H1 (cell line): Measurements from ENCODE around the gene DOCK1. TPM values are rescaled to one million over a fixed set of nuclear protein-coding genes. Genes with fewer than 3 reads are reported as not detected.

ENCODE experiments used
- CTCF ChIA-PET: fragments of 300-600 bp; sonication (Branson Sonifier 250); formaldehyde crosslinking; loops from one replicate; lab custom pipeline; 2021; ENCODE audit not compliant: partially characterized antibody; lab: Charles Lee
- POLR2A ChIA-PET: fragments of 300-600 bp; sonication (Branson Sonifier 250); formaldehyde crosslinking; loops from one replicate; lab custom pipeline; 2021; ENCODE audit warnings: inconsistent platforms; ENCODE audit not compliant: partially characterized antibody; lab: Charles Lee
- DNase-seq, 2 experiments: peaks; one replicate each; pipeline versions ENCODE4 v3.0.0 to v3.0.0-alpha.2; 2010 to 2022; ENCODE audit warnings: low spot score in 2 of 2, low read depth in 1 of 2, mixed read lengths in 1 of 2
- FAIRE-seq: peaks from 2 replicates; lab custom pipeline; 2011; peaks lifted over from hg19 to GRCh38; lab: Jason Lieb, UNC
- H2AFZ ChIP-seq: 2 replicates; pipeline ENCODE4 v1.8.1; 2012; ENCODE audit warnings: low read length, inconsistent platforms
- H2AK5ac ChIP-seq: 2 replicates; pipeline ENCODE4 v1.6.1; 2013; ENCODE audit warnings: low read depth, low read length
- H2BK120ac ChIP-seq: replicated peaks from 2 replicates; pipeline ENCODE3; 2013; ENCODE audit warnings: low read depth, low read length, inconsistent platforms
- H2BK12ac ChIP-seq: 2 replicates; pipeline ENCODE4 v1.6.1; 2013; ENCODE audit warnings: low read depth, low read length
- H2BK15ac ChIP-seq: 2 replicates; pipeline ENCODE4 v1.6.1; 2013; ENCODE audit warnings: low read length
- H2BK20ac ChIP-seq: 2 replicates; pipeline ENCODE4 v1.6.1; 2013; ENCODE audit warnings: low read length
- H2BK5ac ChIP-seq: 2 replicates; pipeline ENCODE4 v1.6.1; 2013; ENCODE audit warnings: low read depth, low read length
- H3K14ac ChIP-seq: 2 replicates; pipeline ENCODE4 v1.6.1; 2013; ENCODE audit warnings: inconsistent platforms; ENCODE audit not compliant: insufficient read length
- H3K18ac ChIP-seq: 2 replicates; pipeline ENCODE4 v1.6.1; 2013; ENCODE audit warnings: low read length; ENCODE audit errors: extremely low read depth
- H3K23ac ChIP-seq: 2 replicates; pipeline ENCODE4 v1.6.1; 2013; ENCODE audit warnings: inconsistent platforms; ENCODE audit not compliant: insufficient read length
- H3K23me2 ChIP-seq: 2 replicates; pipeline ENCODE4 v1.6.1; 2013; ENCODE audit warnings: low read depth, low read length
- H3K27ac ChIP-seq: 2 replicates; pipeline ENCODE4 v1.6.1; 2011; ENCODE audit warnings: low read depth, low read length, inconsistent platforms
- H3K27me3 ChIP-seq, 4 experiments: replicated peaks in 1 of 4; 1 replicate in 1 of 4; 2 replicates in 3 of 4; pipeline versions ENCODE4 v1.6.1 to v1.8.1; 2011 to 2013; ENCODE audit warnings: low read length in 3 of 4, mild to moderate bottlenecking in 3 of 4, inconsistent platforms in 2 of 4, mixed read lengths in 2 of 4, moderate library complexity in 1 of 4; ENCODE audit not compliant: control insufficient read depth in 3 of 4, insufficient read depth in 3 of 4; ENCODE audit errors: extremely low read depth in 1 of 4
- H3K36me3 ChIP-seq, 4 experiments: 2 replicates each; pipeline versions ENCODE4 v1.6.1 to v1.8.1; 2011 to 2013; ENCODE audit warnings: mild to moderate bottlenecking in 4 of 4, low read length in 3 of 4, moderate library complexity in 2 of 4, control low read depth in 1 of 4, inconsistent platforms in 1 of 4; ENCODE audit not compliant: insufficient read depth in 4 of 4, control insufficient read depth in 2 of 4
- H3K4ac ChIP-seq: replicated peaks from 2 replicates; pipeline ENCODE3; 2013; ENCODE audit warnings: low read length, low read depth, mixed read lengths, inconsistent platforms; ENCODE audit not compliant: insufficient read length
- H3K4me1 ChIP-seq, 4 experiments: replicated peaks in 1 of 4; 1 replicate in 1 of 4; 2 replicates in 3 of 4; pipeline versions ENCODE4 v1.6.1 to v1.8.1; 2011 to 2013; ENCODE audit warnings: low read length in 3 of 4, inconsistent platforms in 2 of 4, mixed read lengths in 1 of 4; ENCODE audit not compliant: insufficient read depth in 4 of 4, control insufficient read depth in 3 of 4
- H3K4me2 ChIP-seq, 2 experiments: 2 replicates each; pipeline versions ENCODE4 v1.6.1 to v1.8.1; 2011 to 2013; ENCODE audit warnings: low read depth in 2 of 2, low read length in 2 of 2, control low read depth in 1 of 2, inconsistent platforms in 1 of 2, mild to moderate bottlenecking in 1 of 2; ENCODE audit not compliant: insufficient read depth in 1 of 2
- H3K4me3 ChIP-seq, 4 experiments: fragments of 200-600, 300-600 bp in 1 of 4; sonication (generic), shearing (Covaris generic), sonication (Bioruptor Twin) in 1 of 4; 2 replicates each; pipeline versions ENCODE4 v1.5.1 to v1.8.1; 2011 to 2016; ENCODE audit warnings: low read length in 4 of 4, low read depth in 3 of 4, control low read depth in 2 of 4, inconsistent platforms in 2 of 4, mild to moderate bottlenecking in 2 of 4, mixed read lengths in 1 of 4, moderate library complexity in 1 of 4; ENCODE audit not compliant: insufficient read depth in 2 of 4; ENCODE audit errors: extremely low read depth in 1 of 4
- H3K56ac ChIP-seq: replicated peaks from 2 replicates; pipeline ENCODE3; 2013; ENCODE audit warnings: low read depth, mild to moderate bottlenecking, mixed read lengths, low read length, inconsistent platforms; ENCODE audit not compliant: insufficient read length
- H3K79me1 ChIP-seq: 2 replicates; pipeline ENCODE4 v1.6.1; 2013; ENCODE audit warnings: low read depth, low read length, control low read depth
- H3K79me2 ChIP-seq, 2 experiments: 2 replicates each; pipeline versions ENCODE4 v1.6.1 to v1.8.1; 2012 to 2013; ENCODE audit warnings: low read length in 2 of 2, mild to moderate bottlenecking in 2 of 2, inconsistent platforms in 1 of 2; ENCODE audit not compliant: insufficient read depth in 2 of 2, control insufficient read depth in 1 of 2
- H3K9ac ChIP-seq, 4 experiments: replicated peaks in 1 of 4; 1 replicate in 1 of 4; 2 replicates in 3 of 4; pipeline versions ENCODE4 v1.6.1 to v1.8.1; 2011 to 2013; ENCODE audit warnings: low read depth in 3 of 4, low read length in 3 of 4, control low read depth in 2 of 4, mild to moderate bottlenecking in 2 of 4, moderate library complexity in 2 of 4, inconsistent platforms in 1 of 4; ENCODE audit errors: extremely low read depth in 1 of 4
- H3K9me3 ChIP-seq, 2 experiments: 2 replicates each; pipeline versions ENCODE4 v1.6.1 to v1.8.1; 2012 to 2013; ENCODE audit warnings: mild to moderate bottlenecking in 2 of 2, moderate library complexity in 2 of 2, control low read depth in 1 of 2, inconsistent platforms in 1 of 2, low read depth in 1 of 2, low read length in 1 of 2, mixed read lengths in 1 of 2; ENCODE audit not compliant: insufficient read depth in 2 of 2
- H4K20me1 ChIP-seq, 2 experiments: replicated peaks in 1 of 2; 2 replicates each; pipeline versions ENCODE3 to v1.8.1; 2011 to 2013; ENCODE audit warnings: inconsistent platforms in 2 of 2, low read length in 2 of 2, mild to moderate bottlenecking in 1 of 2; ENCODE audit not compliant: insufficient read depth in 2 of 2, control insufficient read depth in 1 of 2
- H4K5ac ChIP-seq: 2 replicates; pipeline ENCODE4 v1.6.1; 2013; ENCODE audit warnings: low read length, low read depth, mixed read lengths, inconsistent platforms; ENCODE audit not compliant: insufficient read length
- H4K8ac ChIP-seq: 2 replicates; pipeline ENCODE4 v1.8.0; 2013; ENCODE audit warnings: mild to moderate bottlenecking, moderate library complexity, low read length, inconsistent platforms; ENCODE audit not compliant: insufficient read depth; ENCODE audit errors: extremely low read depth
- H4K91ac ChIP-seq: replicated peaks from 2 replicates; pipeline ENCODE3; 2013; ENCODE audit warnings: low read length, mixed read lengths, inconsistent platforms; ENCODE audit not compliant: insufficient read length
- BACH1 ChIP-seq: IDR thresholded peaks from 2 replicates; pipeline ENCODE4 v1.6.1; 2012; ENCODE audit warnings: low read length, improper control_type of control experiment
- NANOG ChIP-seq: IDR thresholded peaks from 2 replicates; pipeline ENCODE4 v1.6.1; 2011; ENCODE audit warnings: low read length, low read depth, mild to moderate bottlenecking, inconsistent platforms; ENCODE audit not compliant: insufficient read depth, poor library complexity, severe bottlenecking
- POLR2A ChIP-seq, 2 experiments: IDR thresholded peaks; 1 replicate in 1 of 2; 2 replicates in 1 of 2; pipeline ENCODE4 v1.6.1; 2011; ENCODE audit warnings: low read depth in 2 of 2, low read length in 2 of 2, mild to moderate bottlenecking in 2 of 2; ENCODE audit errors: control extremely low read depth in 1 of 2
- RAD21 ChIP-seq, 2 experiments: IDR thresholded peaks in 1 of 2; conservative IDR thresholded peaks in 1 of 2; 2 replicates each; pipeline ENCODE4 v1.6.1; 2011; ENCODE audit warnings: low read depth in 2 of 2, low read length in 2 of 2, improper control_type of control experiment in 1 of 2, inconsistent platforms in 1 of 2, mild to moderate bottlenecking in 1 of 2, moderate library complexity in 1 of 2
- RXRA ChIP-seq: IDR thresholded peaks from 2 replicates; pipeline ENCODE4 v1.6.1; 2011; ENCODE audit warnings: low read depth, mild to moderate bottlenecking, low read length, moderate library complexity; ENCODE audit not compliant: insufficient read depth
- WGBS, 2 experiments: shearing (Covaris generic) in 1 of 2; methylation state at CpG; one replicate each; pipeline versions ENCODE4 v1.1.6 to v1.1.7; 2013 to 2015; ENCODE audit warnings: low lambda C conversion rate in 2 of 2, mixed read lengths in 2 of 2, inconsistent platforms in 1 of 2, low coverage in 1 of 2, missing lambda C conversion rate in 1 of 2; ENCODE audit not compliant: insufficient replicate concordance in 2 of 2, insufficient coverage in 1 of 2, insufficient read length in 1 of 2; ENCODE audit errors: extremely low coverage in 1 of 2, missing lambda C conversion rate in 1 of 2; 5-methylcytosine and 5-hydroxymethylcytosine counted together
- polyA plus RNA-seq, 7 experiments: library from polyadenylated mRNA; depleted of rRNA in 3 of 7; stranded (reverse) in 5 of 7; unstranded in 2 of 7; fragments of >200 nt in 5 of 7; fragments of 200-250 nt in 2 of 7; gene quantifications; 1 replicate in 5 of 7; 2 replicates in 1 of 7; 4 replicates in 1 of 7; pipeline versions ENCODE4 v1.2.1 to v1.2.3, GENCODE V29; 2011 to 2013; ENCODE audit warnings: missing spikeins in 2 of 7, mixed read lengths in 2 of 7
- total RNA-seq: library from RNA; stranded (reverse); fragmentation: NEBNext Ultra II Directional; extraction: Animal tissue kit (Norgen Biotek cat#: 25700); gene quantifications from 2 replicates; pipeline ENCODE4 v1.2.1, GENCODE V29; 2021
- TF ChIP-seq, protein P1 (sequence below), 3 experiments: IDR thresholded peaks; 1 replicate in 2 of 3; 2 replicates in 1 of 3; pipeline versions ENCODE4 v1.5.1 to v1.6.1; 2011; ENCODE audit warnings: low read length in 3 of 3, mild to moderate bottlenecking in 3 of 3, inconsistent platforms in 2 of 3, low read depth in 1 of 3, moderate library complexity in 1 of 3; ENCODE audit not compliant: insufficient read depth in 1 of 3; ENCODE audit errors: control extremely low read depth in 1 of 3

Gene DOCK1
- total and polyA plus RNA-seq, 2 of the 8 experiments (the other 6 are each of a cell fraction or from before 2014, with no cell fraction given): 11.6 to 53.0 TPM

DNA sequence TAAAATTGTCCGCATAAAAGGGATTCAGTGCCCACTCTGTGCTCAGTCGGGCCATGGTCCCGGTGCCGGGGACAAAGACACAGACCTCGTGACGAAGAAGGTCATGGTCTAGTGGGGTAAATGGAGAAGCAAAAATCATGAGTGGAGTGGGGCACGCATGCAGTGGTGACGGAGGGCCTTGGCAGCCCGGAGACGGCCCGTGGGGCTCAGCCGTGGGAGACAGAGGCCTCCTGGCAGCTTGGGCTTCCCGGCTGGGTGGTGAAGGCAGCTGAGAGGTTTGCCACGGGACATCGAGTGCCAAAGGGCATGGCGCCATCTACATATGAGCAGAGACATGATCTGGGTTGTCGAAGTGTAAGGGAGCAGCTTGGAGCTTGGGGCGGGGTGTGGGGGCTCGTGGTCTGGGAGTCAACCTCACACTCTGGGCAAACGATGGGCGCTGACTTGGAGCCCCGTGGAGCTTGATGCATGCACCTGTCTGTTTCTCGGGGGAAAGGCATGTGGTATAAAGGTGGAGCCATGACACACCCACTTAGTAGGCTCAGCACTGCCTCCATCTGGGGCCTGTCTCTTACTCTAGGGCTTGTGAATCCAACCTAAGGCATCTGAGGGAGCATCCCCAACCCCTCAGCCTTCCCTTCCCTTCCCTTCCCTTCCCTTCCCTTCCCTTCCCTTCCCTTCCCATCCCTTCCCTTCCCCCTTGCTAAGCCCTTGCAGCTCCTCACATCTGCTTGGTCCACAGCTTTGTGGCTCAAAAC, 442.2 kb downstream of the DOCK1 start:
- ChIA-PET POLR2A (no interaction called here), CTCF (interaction anchor here (0.9 to 1.5 kb wide), 3 partner anchors 20 to 217 kb away, joined by 3 to 4 read pairs (median 3); no protein-coding TSS in a partner anchor)
- Histone ChIP-seq H3K4me1 (peaks cover 0 to 5% (median 0%) of the 10 kb centered on the region in 4 experiments; a peak in 1 of 7 replicates), H4K8ac (no peak overlapping the region), H2BK20ac (no peak overlapping the region), H3K56ac (no peak overlapping the region), H2BK120ac (no peak overlapping the region), H4K20me1 (no peaks in the 10 kb centered on the region), H3K23me2 (no peaks in the 10 kb centered on the region), H4K5ac (no peak overlapping the region), H3K4ac (no peak overlapping the region), H3K18ac (no peak overlapping the region), H3K4me2 (no peak overlapping the region), H3K27ac (no peak overlapping the region; the same call in 1 of the 2 replicates), H4K91ac (no peak overlapping the region), H2BK15ac (no peak overlapping the region), H2BK5ac (no peak overlapping the region), H3K9me3 (no peaks in the 10 kb centered on the region), H3K79me2 (no peaks in the 10 kb centered on the region), H3K14ac (no peak overlapping the region), H2AFZ (no peak overlapping the region), H3K9ac (no peak overlapping the region), H3K36me3 (no peaks in the 10 kb centered on the region), H2BK12ac (no peak overlapping the region), H2AK5ac (no peak overlapping the region), H3K4me3 (no peak overlapping the region), H3K23ac (no peak overlapping the region), H3K79me1 (no peaks in the 10 kb centered on the region), H3K27me3 (no peaks in the 10 kb centered on the region)
- 94% methylated on average over 21 of the region's 23 CpGs; no CpG with 5 or more reads in 1 of the 2 experiments for WGBS, 2 experiments
- DNase-seq: no peak
- FAIRE-seq: no peak
- TF ChIP-seq RAD21 (IDR thresholded peaks at IDR 0.05 in 1 of 2, conservative IDR thresholded peaks at IDR 0.05 in 1 of 2; ENCODE audit: low read depth in 2 of 2, low read length in 2 of 2): peak in 1 of 2 experiments; percentile 26; a peak in 1 of 4 replicates
- TF ChIP-seq BACH1: no peak
- TF ChIP-seq RXRA: no peak
- no peak for TF ChIP-seq POLR2A (IDR thresholded peaks at IDR 0.05; ENCODE audit: control extremely low read depth in 1 of 2, low read depth in 2 of 2, low read length in 2 of 2)
- TF ChIP-seq NANOG: no peak
- TF ChIP-seq, protein P1, sequence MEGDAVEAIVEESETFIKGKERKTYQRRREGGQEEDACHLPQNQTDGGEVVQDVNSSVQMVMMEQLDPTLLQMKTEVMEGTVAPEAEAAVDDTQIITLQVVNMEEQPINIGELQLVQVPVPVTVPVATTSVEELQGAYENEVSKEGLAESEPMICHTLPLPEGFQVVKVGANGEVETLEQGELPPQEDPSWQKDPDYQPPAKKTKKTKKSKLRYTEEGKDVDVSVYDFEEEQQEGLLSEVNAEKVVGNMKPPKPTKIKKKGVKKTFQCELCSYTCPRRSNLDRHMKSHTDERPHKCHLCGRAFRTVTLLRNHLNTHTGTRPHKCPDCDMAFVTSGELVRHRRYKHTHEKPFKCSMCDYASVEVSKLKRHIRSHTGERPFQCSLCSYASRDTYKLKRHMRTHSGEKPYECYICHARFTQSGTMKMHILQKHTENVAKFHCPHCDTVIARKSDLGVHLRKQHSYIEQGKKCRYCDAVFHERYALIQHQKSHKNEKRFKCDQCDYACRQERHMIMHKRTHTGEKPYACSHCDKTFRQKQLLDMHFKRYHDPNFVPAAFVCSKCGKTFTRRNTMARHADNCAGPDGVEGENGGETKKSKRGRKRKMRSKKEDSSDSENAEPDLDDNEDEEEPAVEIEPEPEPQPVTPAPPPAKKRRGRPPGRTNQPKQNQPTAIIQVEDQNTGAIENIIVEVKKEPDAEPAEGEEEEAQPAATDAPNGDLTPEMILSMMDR (IDR thresholded peaks at IDR 0.05; ENCODE audit: control extremely low read depth in 1 of 3, insufficient read depth in 1 of 3, low read depth in 1 of 3, low read length in 3 of 3): peak in 2 of 3 experiments; percentile 1 to 2; a peak in 1 of 4 replicates
